ENCODE data around the gene SMPD3.

DNA sequence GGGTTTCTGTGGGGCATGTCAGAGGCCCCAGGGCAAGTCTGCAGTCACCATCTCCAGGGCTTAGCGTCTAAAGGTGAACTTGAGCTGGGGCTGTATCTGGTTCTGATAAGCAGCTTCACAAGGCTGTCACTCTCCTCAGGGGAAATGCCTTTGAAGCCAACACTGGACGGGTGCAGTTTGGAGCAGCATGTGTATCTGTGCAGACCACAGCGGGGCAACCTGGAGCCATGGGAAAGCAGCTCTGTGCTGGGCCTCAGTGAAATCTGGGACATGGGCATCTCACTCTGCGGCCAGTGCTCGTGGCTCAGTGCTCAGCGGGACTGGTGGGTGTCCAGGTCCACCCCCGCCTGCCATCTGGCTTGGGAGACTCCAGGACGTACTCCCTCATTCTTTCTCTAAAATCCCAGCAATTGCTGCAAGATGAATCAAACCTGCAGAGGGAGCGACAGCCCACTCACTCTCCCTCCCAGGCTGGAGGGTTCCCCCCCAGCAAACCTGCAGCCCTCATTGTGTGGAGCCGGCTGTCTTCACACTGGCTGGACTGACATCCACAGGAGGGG is 74.0 kb downstream of the SMPD3 start:
- TF ChIP-seq, protein P1, sequence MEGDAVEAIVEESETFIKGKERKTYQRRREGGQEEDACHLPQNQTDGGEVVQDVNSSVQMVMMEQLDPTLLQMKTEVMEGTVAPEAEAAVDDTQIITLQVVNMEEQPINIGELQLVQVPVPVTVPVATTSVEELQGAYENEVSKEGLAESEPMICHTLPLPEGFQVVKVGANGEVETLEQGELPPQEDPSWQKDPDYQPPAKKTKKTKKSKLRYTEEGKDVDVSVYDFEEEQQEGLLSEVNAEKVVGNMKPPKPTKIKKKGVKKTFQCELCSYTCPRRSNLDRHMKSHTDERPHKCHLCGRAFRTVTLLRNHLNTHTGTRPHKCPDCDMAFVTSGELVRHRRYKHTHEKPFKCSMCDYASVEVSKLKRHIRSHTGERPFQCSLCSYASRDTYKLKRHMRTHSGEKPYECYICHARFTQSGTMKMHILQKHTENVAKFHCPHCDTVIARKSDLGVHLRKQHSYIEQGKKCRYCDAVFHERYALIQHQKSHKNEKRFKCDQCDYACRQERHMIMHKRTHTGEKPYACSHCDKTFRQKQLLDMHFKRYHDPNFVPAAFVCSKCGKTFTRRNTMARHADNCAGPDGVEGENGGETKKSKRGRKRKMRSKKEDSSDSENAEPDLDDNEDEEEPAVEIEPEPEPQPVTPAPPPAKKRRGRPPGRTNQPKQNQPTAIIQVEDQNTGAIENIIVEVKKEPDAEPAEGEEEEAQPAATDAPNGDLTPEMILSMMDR (IDR thresholded peaks at IDR 0.05): no peak
- TF ChIP-seq POLR2A (IDR thresholded peaks at IDR 0.05): no peak

Data from uterus (tissue), 2 donors.